A549 (cell line): ENCODE measurements around the gene THBD.

Source experiments
- CBX8 ChIP-seq: fragments of 200-600 bp; sonication (generic); IDR thresholded peaks from 2 replicates; pipeline ENCODE4 v1.6.1; 2016
- CTCF ChIP-seq: fragments of >200 bp; sonication (Bioruptor Twin); formaldehyde crosslinking; IDR thresholded peaks from 3 replicates; pipeline ENCODE4 v1.5.1; 2016
- FOSL2 ChIP-seq, 2 experiments: fragments of 450-650 bp in 1 of 2; fragments of >200 bp in 1 of 2; sonication (Bioruptor Twin) in 1 of 2; formaldehyde crosslinking; IDR thresholded peaks; 2 replicates each; pipeline versions ENCODE4 v1.5.0 to v1.6.1; 2016 to 2020; ENCODE audit warnings: mild to moderate bottlenecking in 1 of 2, moderate library complexity in 1 of 2
- PHF8 ChIP-seq: fragments of 200-600 bp; sonication (generic); IDR thresholded peaks from 2 replicates; pipeline ENCODE4 v1.6.1; 2016; ENCODE audit warnings: low read depth, mild to moderate bottlenecking, antibody characterized with exemption, moderate library complexity, borderline replicate concordance
- POLR2A ChIP-seq: IDR thresholded peaks from 2 replicates; pipeline ENCODE4 v1.6.1; 2012; ENCODE audit warnings: mild to moderate bottlenecking, low read length
- RFX5 ChIP-seq: fragments of 450-650 bp; IDR thresholded peaks from 2 replicates; pipeline ENCODE4 v1.7.1; 2014; ENCODE audit warnings: antibody characterized with exemption, mild to moderate bottlenecking, moderate library complexity
- TFCP2L1 ChIP-seq: fragments of 250-450 bp; sonication (Bioruptor Pico); IDR thresholded peaks from 2 replicates; pipeline ENCODE4 v1.5.0; 2021; ENCODE audit warnings: mild to moderate bottlenecking
- ZSCAN20 ChIP-seq: fragments of 250-450 bp; sonication (Bioruptor Pico); IDR thresholded peaks from 2 replicates; pipeline ENCODE4 v1.8.0; 2022; ENCODE audit warnings: mild to moderate bottlenecking, moderate library complexity

GRCh38 chr20:23091721-23092383 is 42.4 kb upstream of the THBD start:
- no peak for TF ChIP-seq ZSCAN20 (CRISPR knock-in tag)
- no peak for TF ChIP-seq FOSL2 (IDR thresholded peaks at IDR 0.05)
- no peak for TF ChIP-seq FOSL2 (CRISPR knock-in tag; IDR thresholded peaks at IDR 0.05)
- no peak for TF ChIP-seq CTCF
- no peak for TF ChIP-seq POLR2A
- no peak for TF ChIP-seq PHF8
- no peak for TF ChIP-seq TFCP2L1 (CRISPR knock-in tag)
- TF ChIP-seq CBX8: no peak
- TF ChIP-seq RFX5: no peak
